ENCODE measurements around the gene FOXC2.

DNA sequence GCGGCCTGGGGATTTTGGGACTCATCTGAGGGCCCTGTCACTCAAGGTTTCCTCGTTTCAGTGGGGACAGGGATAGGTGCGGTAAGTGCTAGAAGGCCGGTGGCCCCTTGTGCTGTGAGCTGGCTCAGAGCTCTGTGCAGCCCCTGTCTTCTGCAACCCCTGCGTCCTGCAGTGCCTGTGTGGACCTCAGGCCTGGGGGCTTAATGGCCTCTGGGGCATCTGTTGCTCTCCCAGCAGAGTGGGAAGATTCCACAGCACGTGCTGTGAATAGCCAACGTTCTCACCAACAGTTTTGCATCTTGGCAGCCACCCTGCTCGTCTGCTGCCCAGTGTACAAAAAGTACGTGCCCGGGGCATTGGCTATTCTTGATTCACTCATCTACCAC, 4.9 kb downstream of the FOXC2 start:
- TF ChIP-seq SUZ12 (IDR thresholded peaks at IDR 0.05) (no peak), ELF4 (IDR thresholded peaks at IDR 0.05) (no peak), FOXA1 (IDR thresholded peaks at IDR 0.05) (no peak), L3MBTL2 (conservative IDR thresholded peaks at IDR 0.05) (no peak), ZNF384 (IDR thresholded peaks at IDR 0.05) (no peak), FOXK2 (IDR thresholded peaks at IDR 0.05) (no peak)
- TF ChIP-seq, protein P1, sequence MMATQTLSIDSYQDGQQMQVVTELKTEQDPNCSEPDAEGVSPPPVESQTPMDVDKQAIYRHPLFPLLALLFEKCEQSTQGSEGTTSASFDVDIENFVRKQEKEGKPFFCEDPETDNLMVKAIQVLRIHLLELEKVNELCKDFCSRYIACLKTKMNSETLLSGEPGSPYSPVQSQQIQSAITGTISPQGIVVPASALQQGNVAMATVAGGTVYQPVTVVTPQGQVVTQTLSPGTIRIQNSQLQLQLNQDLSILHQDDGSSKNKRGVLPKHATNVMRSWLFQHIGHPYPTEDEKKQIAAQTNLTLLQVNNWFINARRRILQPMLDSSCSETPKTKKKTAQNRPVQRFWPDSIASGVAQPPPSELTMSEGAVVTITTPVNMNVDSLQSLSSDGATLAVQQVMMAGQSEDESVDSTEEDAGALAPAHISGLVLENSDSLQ (IDR thresholded peaks at IDR 0.05), result no peak

All from HEK293T (cell line).